WTC11 (cell line): Measurements from ENCODE around the gene MAPT. TPM values are rescaled to one million over a fixed set of nuclear protein-coding genes. Genes with fewer than 3 reads are reported as not detected.

Source experiments
- AFF4 ChIP-seq: sonication (generic); formaldehyde crosslinking; IDR thresholded peaks from 2 replicates; pipeline ENCODE4 v1.8.1; 2023; ENCODE audit warnings: mild to moderate bottlenecking, missing genetic modification reagents, borderline replicate concordance
- ATF6 ChIP-seq: sonication (generic); formaldehyde crosslinking; IDR thresholded peaks from 2 replicates; pipeline ENCODE4 v1.8.1; 2023; ENCODE audit warnings: mild to moderate bottlenecking, missing genetic modification reagents
- EMX1 ChIP-seq: fragments of 250-450 bp; sonication (Bioruptor Pico); IDR thresholded peaks from 2 replicates; pipeline ENCODE4 v1.8.0; 2021; ENCODE audit warnings: mild to moderate bottlenecking
- ERG ChIP-seq: fragments of 250-450 bp; sonication (Bioruptor Pico); IDR thresholded peaks from 2 replicates; pipeline ENCODE4 v1.8.0; 2021; ENCODE audit warnings: mild to moderate bottlenecking
- ESRRA ChIP-seq: sonication (generic); formaldehyde crosslinking; IDR thresholded peaks from 2 replicates; pipeline ENCODE4 v1.8.1; 2022; ENCODE audit warnings: mild to moderate bottlenecking, missing genetic modification reagents, borderline replicate concordance
- IRF2 ChIP-seq: sonication (generic); formaldehyde crosslinking; IDR thresholded peaks from 2 replicates; pipeline ENCODE4 v1.8.0; 2022; ENCODE audit warnings: low read depth, missing genetic modification reagents, borderline replicate concordance
- KAT7 ChIP-seq: sonication (generic); formaldehyde crosslinking; IDR thresholded peaks from 2 replicates; pipeline ENCODE4 v1.8.1; 2023; ENCODE audit warnings: missing genetic modification reagents, mild to moderate bottlenecking, borderline replicate concordance
- MXD4 ChIP-seq: fragments of 250-450 bp; sonication (Bioruptor Pico); IDR thresholded peaks from 2 replicates; pipeline ENCODE4 v1.8.0; 2021; ENCODE audit warnings: mild to moderate bottlenecking, moderate library complexity, borderline replicate concordance
- OVOL2 ChIP-seq: fragments of 250-450 bp; sonication (Bioruptor Pico); IDR thresholded peaks from 2 replicates; pipeline ENCODE4 v1.9.0; 2021; ENCODE audit warnings: mild to moderate bottlenecking, borderline replicate concordance
- SMAD4 ChIP-seq: sonication (generic); formaldehyde crosslinking; IDR thresholded peaks from 2 replicates; pipeline ENCODE4 v1.8.0; 2022; ENCODE audit warnings: mild to moderate bottlenecking, missing genetic modification reagents
- STAT6 ChIP-seq: sonication (generic); formaldehyde crosslinking; conservative IDR thresholded peaks from 2 replicates; pipeline ENCODE4 v1.8.1; 2023; ENCODE audit warnings: mild to moderate bottlenecking, low read depth, missing genetic modification reagents, moderate library complexity
- TEAD1 ChIP-seq: sonication (generic); formaldehyde crosslinking; IDR thresholded peaks from 2 replicates; pipeline ENCODE4 v1.8.0; 2022; ENCODE audit warnings: mild to moderate bottlenecking, missing genetic modification reagents
- ZNF423 ChIP-seq: fragments of 250-450 bp; sonication (Bioruptor Pico); IDR thresholded peaks from 2 replicates; pipeline ENCODE4 v2.1.2; 2022; ENCODE audit warnings: mild to moderate bottlenecking, moderate library complexity
- ZNF671 ChIP-seq: fragments of 250-450 bp; sonication (Bioruptor Pico); IDR thresholded peaks from 2 replicates; pipeline ENCODE4 v1.8.0; 2021; ENCODE audit warnings: mild to moderate bottlenecking
- total RNA-seq: library from RNA; stranded (reverse); gene quantifications from 3 replicates; pipeline ENCODE4 v1.2.3, GENCODE V29; 2021
- TF ChIP-seq, protein P1 (sequence below): sonication (generic); formaldehyde crosslinking; IDR thresholded peaks from 2 replicates; pipeline ENCODE4 v1.8.1; 2022; ENCODE audit warnings: mild to moderate bottlenecking, missing genetic modification reagents, moderate library complexity, borderline replicate concordance
- TF ChIP-seq, protein P2 (sequence below): fragments of 250-450 bp; sonication (Bioruptor Pico); conservative IDR thresholded peaks from 2 replicates; pipeline ENCODE4 v1.9.0; 2021; ENCODE audit warnings: mild to moderate bottlenecking
- TF ChIP-seq, protein P3 (sequence below): fragments of 250-450 bp; sonication (Bioruptor Pico); IDR thresholded peaks from 2 replicates; pipeline ENCODE4 v1.9.0; 2021; ENCODE audit warnings: mild to moderate bottlenecking
- TF ChIP-seq, protein P4 (sequence below): sonication (generic); formaldehyde crosslinking; IDR thresholded peaks from 2 replicates; pipeline ENCODE4 v1.8.1; 2023; ENCODE audit warnings: mild to moderate bottlenecking, missing genetic modification reagents
- TF ChIP-seq, protein P5 (sequence below): sonication (generic); formaldehyde crosslinking; conservative IDR thresholded peaks from 2 replicates; pipeline ENCODE4 v1.8.1; 2022; ENCODE audit warnings: mild to moderate bottlenecking, missing genetic modification reagents

Gene MAPT
- total RNA-seq, 1 experiment from 2014 or later, result 2.2 TPM

GRCh38 chr17:45894022-45894784, at the start of gene MAPT (continued):
- no peak for TF ChIP-seq SMAD4
- no peak for TF ChIP-seq ATF6 (CRISPR knock-in tag)
- TF ChIP-seq EMX1, result 0 out of 2 replicates have a peak, but pooled peaks have one; percentile 38
- no peak for TF ChIP-seq MXD4
- TF ChIP-seq AFF4 (CRISPR knock-in tag), result no peak
- peak; percentile 29; the same call in 1 of the 2 replicates for TF ChIP-seq TEAD1 (CRISPR knock-in tag)
- TF ChIP-seq ZNF423 (CRISPR knock-in tag), result no peak
- TF ChIP-seq ZNF671 (CRISPR knock-in tag), result no peak
- no peak for TF ChIP-seq IRF2 (CRISPR knock-in tag)
- TF ChIP-seq, protein P1, sequence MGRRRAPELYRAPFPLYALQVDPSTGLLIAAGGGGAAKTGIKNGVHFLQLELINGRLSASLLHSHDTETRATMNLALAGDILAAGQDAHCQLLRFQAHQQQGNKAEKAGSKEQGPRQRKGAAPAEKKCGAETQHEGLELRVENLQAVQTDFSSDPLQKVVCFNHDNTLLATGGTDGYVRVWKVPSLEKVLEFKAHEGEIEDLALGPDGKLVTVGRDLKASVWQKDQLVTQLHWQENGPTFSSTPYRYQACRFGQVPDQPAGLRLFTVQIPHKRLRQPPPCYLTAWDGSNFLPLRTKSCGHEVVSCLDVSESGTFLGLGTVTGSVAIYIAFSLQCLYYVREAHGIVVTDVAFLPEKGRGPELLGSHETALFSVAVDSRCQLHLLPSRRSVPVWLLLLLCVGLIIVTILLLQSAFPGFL (CRISPR knock-in tag), result 0 out of 2 replicates have a peak, but pooled peaks have one; percentile 27
- TF ChIP-seq, protein P2, sequence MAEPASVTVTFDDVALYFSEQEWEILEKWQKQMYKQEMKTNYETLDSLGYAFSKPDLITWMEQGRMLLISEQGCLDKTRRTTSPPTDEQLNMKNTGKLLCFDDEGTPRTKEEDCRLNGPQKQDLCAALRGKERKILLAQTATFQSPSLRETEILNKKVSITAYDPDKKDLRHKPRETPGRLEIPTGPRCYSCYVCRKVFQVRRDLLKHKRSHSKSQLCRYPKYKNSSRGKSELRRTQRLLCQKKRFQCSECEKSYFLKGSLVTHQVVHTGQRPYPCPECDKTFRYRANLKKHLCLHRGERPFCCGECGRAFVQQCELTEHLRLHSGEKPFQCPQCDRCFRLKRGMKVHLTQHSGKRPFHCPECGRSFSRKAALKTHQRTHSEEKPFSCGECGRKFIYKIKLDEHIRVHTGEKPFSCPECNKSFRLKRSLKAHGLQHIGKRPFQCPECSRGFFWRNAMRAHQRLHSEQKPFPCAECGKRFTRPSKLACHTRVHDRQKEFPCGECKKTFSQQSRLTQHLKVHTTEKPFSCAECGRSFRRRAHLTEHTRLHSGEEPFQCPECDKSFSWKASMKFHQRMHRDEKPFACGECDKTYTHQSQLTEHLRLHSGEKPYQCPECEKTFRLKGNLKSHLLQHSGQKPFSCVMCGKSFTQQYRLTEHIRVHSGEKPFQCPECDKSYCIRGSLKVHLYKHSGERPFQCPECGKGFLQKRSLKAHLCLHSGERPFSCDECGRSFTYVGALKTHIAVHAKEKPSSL, result no peak
- TF ChIP-seq, protein P3, sequence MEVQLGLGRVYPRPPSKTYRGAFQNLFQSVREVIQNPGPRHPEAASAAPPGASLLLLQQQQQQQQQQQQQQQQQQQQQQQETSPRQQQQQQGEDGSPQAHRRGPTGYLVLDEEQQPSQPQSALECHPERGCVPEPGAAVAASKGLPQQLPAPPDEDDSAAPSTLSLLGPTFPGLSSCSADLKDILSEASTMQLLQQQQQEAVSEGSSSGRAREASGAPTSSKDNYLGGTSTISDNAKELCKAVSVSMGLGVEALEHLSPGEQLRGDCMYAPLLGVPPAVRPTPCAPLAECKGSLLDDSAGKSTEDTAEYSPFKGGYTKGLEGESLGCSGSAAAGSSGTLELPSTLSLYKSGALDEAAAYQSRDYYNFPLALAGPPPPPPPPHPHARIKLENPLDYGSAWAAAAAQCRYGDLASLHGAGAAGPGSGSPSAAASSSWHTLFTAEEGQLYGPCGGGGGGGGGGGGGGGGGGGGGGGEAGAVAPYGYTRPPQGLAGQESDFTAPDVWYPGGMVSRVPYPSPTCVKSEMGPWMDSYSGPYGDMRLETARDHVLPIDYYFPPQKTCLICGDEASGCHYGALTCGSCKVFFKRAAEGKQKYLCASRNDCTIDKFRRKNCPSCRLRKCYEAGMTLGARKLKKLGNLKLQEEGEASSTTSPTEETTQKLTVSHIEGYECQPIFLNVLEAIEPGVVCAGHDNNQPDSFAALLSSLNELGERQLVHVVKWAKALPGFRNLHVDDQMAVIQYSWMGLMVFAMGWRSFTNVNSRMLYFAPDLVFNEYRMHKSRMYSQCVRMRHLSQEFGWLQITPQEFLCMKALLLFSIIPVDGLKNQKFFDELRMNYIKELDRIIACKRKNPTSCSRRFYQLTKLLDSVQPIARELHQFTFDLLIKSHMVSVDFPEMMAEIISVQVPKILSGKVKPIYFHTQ (CRISPR knock-in tag), result no peak
- no peak for TF ChIP-seq STAT6
- no peak for TF ChIP-seq ERG (CRISPR knock-in tag)
- TF ChIP-seq ESRRA (CRISPR knock-in tag), result 0 out of 2 replicates have a peak, but pooled peaks have one; percentile 45
- TF ChIP-seq, protein P4, sequence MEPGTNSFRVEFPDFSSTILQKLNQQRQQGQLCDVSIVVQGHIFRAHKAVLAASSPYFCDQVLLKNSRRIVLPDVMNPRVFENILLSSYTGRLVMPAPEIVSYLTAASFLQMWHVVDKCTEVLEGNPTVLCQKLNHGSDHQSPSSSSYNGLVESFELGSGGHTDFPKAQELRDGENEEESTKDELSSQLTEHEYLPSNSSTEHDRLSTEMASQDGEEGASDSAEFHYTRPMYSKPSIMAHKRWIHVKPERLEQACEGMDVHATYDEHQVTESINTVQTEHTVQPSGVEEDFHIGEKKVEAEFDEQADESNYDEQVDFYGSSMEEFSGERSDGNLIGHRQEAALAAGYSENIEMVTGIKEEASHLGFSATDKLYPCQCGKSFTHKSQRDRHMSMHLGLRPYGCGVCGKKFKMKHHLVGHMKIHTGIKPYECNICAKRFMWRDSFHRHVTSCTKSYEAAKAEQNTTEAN, result peak; percentile 71; the same call in 1 of the 2 replicates
- no peak for TF ChIP-seq OVOL2
- TF ChIP-seq KAT7 (CRISPR knock-in tag), result peak; percentile 40; the same call in 1 of the 2 replicates
- TF ChIP-seq, protein P5, sequence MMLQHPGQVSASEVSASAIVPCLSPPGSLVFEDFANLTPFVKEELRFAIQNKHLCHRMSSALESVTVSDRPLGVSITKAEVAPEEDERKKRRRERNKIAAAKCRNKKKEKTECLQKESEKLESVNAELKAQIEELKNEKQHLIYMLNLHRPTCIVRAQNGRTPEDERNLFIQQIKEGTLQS, result no peak
